Osteoblast (primary cell): ENCODE measurements around the gene RNF167. TPM values are rescaled to one million over a fixed set of nuclear protein-coding genes. Genes with fewer than 3 reads are reported as not detected.

Experiments used
- DNase-seq: peaks from one replicate; pipeline ENCODE4 v3.0.0; 2011; ENCODE audit warnings: low spot score, mixed read lengths; ENCODE audit not compliant: insufficient read length; ENCODE audit errors: missing footprints
- H2AFZ ChIP-seq: 2 replicates; pipeline ENCODE4 v1.6.0; 2011; ENCODE audit warnings: mild to moderate bottlenecking, low read length
- H3K27ac ChIP-seq: 2 replicates; pipeline ENCODE4 v1.5.1; 2011; ENCODE audit warnings: mild to moderate bottlenecking, low read depth, low read length, moderate library complexity
- H3K27me3 ChIP-seq: 2 replicates; pipeline ENCODE4 v1.6.0; 2012; ENCODE audit warnings: mild to moderate bottlenecking, control low read depth, inconsistent platforms, low read length, moderate library complexity; ENCODE audit not compliant: insufficient read depth
- H3K36me3 ChIP-seq: 2 replicates; pipeline ENCODE4 v1.5.1; 2011; ENCODE audit warnings: mild to moderate bottlenecking, low read length, control low read depth, moderate library complexity; ENCODE audit not compliant: insufficient read depth
- H3K4me1 ChIP-seq: 2 replicates; pipeline ENCODE4 v1.5.1; 2011; ENCODE audit warnings: mild to moderate bottlenecking, low read length, control low read depth, moderate library complexity; ENCODE audit not compliant: insufficient read depth
- H3K4me2 ChIP-seq: 2 replicates; pipeline ENCODE4 v1.6.0; 2011; ENCODE audit warnings: mild to moderate bottlenecking, low read length; ENCODE audit not compliant: insufficient read depth
- H3K4me3 ChIP-seq: fragments of 200-600 bp; sonication (generic); 3 replicates; pipeline ENCODE4 v1.5.1; 2012; ENCODE audit warnings: mild to moderate bottlenecking, low read length, inconsistent platforms; ENCODE audit not compliant: insufficient read depth
- H3K79me2 ChIP-seq: 2 replicates; pipeline ENCODE4 v1.6.0; 2012; ENCODE audit warnings: mild to moderate bottlenecking, low read length, control low read depth, inconsistent platforms; ENCODE audit not compliant: insufficient read depth
- H3K9me3 ChIP-seq: 2 replicates; pipeline ENCODE4 v1.5.1; 2011; ENCODE audit warnings: low read depth, low read length, control low read depth
- H4K20me1 ChIP-seq: 2 replicates; pipeline ENCODE4 v1.6.0; 2012; ENCODE audit warnings: mild to moderate bottlenecking, low read length, control low read depth; ENCODE audit not compliant: insufficient read depth
- CTCF ChIP-seq: IDR thresholded peaks from 2 replicates; pipeline ENCODE4 v1.5.1; 2011; ENCODE audit warnings: mild to moderate bottlenecking, low read depth, low read length, moderate library complexity; ENCODE audit errors: extremely low read depth
- total RNA-seq: library from RNA; depleted of rRNA; stranded (reverse); fragments of >200 nt; gene quantifications from 2 replicates; pipeline ENCODE4 v1.2.3, GENCODE V29; 2012

RNF167 gene
- total RNA-seq, 1 donor, result 25.3 TPM

GRCh38 chr17:4934173-4934979, 5.7 kb upstream of the RNF167 start:
- Histone ChIP-seq H3K4me1 (peaks cover 23% of the 10 kb centered on the region), H3K4me3 (peak overlapping the region; percentile 61), H3K79me2 (peaks cover 21% of the 10 kb centered on the region), H3K9me3 (no peaks in the 10 kb centered on the region), H3K36me3 (peaks cover 22% of the 10 kb centered on the region), H3K4me2 (peak overlapping the region; percentile 77), H3K27ac (no peak overlapping the region), H2AFZ (peak overlapping the region; percentile 77), H4K20me1 (peaks cover 9% of the 10 kb centered on the region), H3K27me3 (no peaks in the 10 kb centered on the region)
- DNase-seq, result peak; percentile 95
- peak; percentile 46 for TF ChIP-seq CTCF

DNA sequence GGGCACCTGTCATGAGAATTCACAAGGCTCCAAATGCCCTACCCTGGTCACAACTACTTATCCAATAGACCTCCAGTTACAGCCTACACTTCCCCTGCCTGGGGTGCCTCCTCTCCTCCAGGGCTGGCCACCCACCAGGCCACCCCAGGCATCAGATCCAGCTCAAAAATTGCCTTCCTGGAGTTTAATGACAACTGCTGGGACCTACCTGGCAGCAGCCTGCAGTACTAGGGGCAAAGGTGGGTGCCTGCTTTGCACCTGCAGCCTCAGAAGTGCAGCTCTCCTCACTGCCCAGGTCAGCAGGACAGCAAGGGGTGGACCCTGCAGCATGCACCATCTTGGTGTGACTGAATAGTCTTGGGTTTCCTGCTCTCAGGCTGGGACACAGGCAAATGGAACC, 4.4 kb upstream of the RNF167 start:
- Histone ChIP-seq H3K4me2 (no peak overlapping the region), H2AFZ (no peak overlapping the region), H3K9me3 (no peaks in the 10 kb centered on the region), H3K36me3 (peaks cover 22% of the 10 kb centered on the region), H4K20me1 (peaks cover 9% of the 10 kb centered on the region), H3K27me3 (no peaks in the 10 kb centered on the region), H3K27ac (no peak overlapping the region), H3K4me1 (peaks cover 23% of the 10 kb centered on the region), H3K4me3 (no peak overlapping the region), H3K79me2 (peaks cover 25% of the 10 kb centered on the region)
- DNase-seq, result no peak
- TF ChIP-seq CTCF, result no peak

- no peak overlapping the region for H3K4me2 ChIP-seq
- H2AFZ ChIP-seq, result no peak overlapping the region
- H3K9me3 ChIP-seq, result no peaks in the 10 kb centered on the region
- no peak for TF ChIP-seq CTCF
- peaks cover 29% of the 10 kb centered on the region for H3K4me1 ChIP-seq
- DNase-seq, result peak; percentile 50
- peaks cover 9% of the 10 kb centered on the region for H4K20me1 ChIP-seq
- H3K4me3 ChIP-seq, result no peak overlapping the region
- H3K79me2 ChIP-seq, result peaks cover 33% of the 10 kb centered on the region
- H3K27ac ChIP-seq, result no peak overlapping the region
- no peaks in the 10 kb centered on the region for H3K27me3 ChIP-seq
- peaks cover 22% of the 10 kb centered on the region for H3K36me3 ChIP-seq
Observed at GRCh38 chr17:4936436-4936835, 3.6 kb upstream of the RNF167 start.

DNA sequence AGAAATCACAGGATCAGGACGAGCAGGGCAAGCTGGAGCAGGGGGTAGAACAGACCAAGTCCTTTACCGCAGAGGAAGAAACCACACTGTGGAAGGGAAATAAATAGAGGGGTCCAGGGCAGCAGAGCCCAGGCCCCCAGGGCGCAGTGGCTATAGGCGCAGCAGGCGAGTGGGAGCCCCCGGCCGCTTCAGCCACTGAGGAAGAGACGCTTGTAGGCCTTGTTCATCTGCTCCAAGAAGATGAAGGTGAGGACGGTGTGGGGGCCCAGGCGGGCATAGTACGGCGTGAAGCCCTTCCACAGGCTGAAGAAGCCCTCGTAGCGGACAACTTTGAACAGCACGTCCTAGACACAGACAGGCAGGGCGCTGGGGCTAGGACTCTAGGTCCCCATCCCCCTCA, 2.5 kb upstream of the RNF167 start:
- Histone ChIP-seq H3K4me1 (peaks cover 36% of the 10 kb centered on the region), H3K4me3 (no peak overlapping the region), H2AFZ (no peak overlapping the region), H3K9me3 (no peaks in the 10 kb centered on the region), H3K27ac (no peak overlapping the region), H3K79me2 (peaks cover 44% of the 10 kb centered on the region), H3K27me3 (no peaks in the 10 kb centered on the region), H3K4me2 (no peak overlapping the region), H4K20me1 (peaks cover 16% of the 10 kb centered on the region), H3K36me3 (peaks cover 30% of the 10 kb centered on the region)
- TF ChIP-seq CTCF, result no peak
- peak; percentile 32 for DNase-seq
